H1 (cell line): ENCODE measurements around the gene GPLD1.

Source experiments
- CTCF ChIP-seq, 3 experiments: IDR thresholded peaks; 1 replicate in 2 of 3; 2 replicates in 1 of 3; pipeline versions ENCODE4 v1.5.1 to v1.6.1; 2011; ENCODE audit warnings: low read length in 3 of 3, mild to moderate bottlenecking in 3 of 3, inconsistent platforms in 2 of 3, low read depth in 1 of 3, moderate library complexity in 1 of 3; ENCODE audit not compliant: insufficient read depth in 1 of 3; ENCODE audit errors: control extremely low read depth in 1 of 3
- EGR1 ChIP-seq: IDR thresholded peaks from 2 replicates; pipeline ENCODE4 v1.6.1; 2011; ENCODE audit warnings: low read depth, low read length, borderline replicate concordance
- PHF8 ChIP-seq: fragments of 200-600 bp; sonication (generic); conservative IDR thresholded peaks from 2 replicates; pipeline ENCODE4 v1.7.1; 2012; ENCODE audit warnings: low read depth, mild to moderate bottlenecking, inconsistent platforms, low read length, moderate library complexity
- SIRT6 ChIP-seq: IDR thresholded peaks from one replicate; pipeline ENCODE4 v1.7.1; 2012; ENCODE audit warnings: low read length, inconsistent platforms
- SP1 ChIP-seq: IDR thresholded peaks from 2 replicates; pipeline ENCODE4 v1.6.1; 2011; ENCODE audit warnings: low read depth, low read length
- TAF1 ChIP-seq: IDR thresholded peaks from 2 replicates; pipeline ENCODE4 v1.6.1; 2011; ENCODE audit warnings: mild to moderate bottlenecking, low read depth, low read length

- no peak for TF ChIP-seq SP1
- TF ChIP-seq EGR1: no peak
- no peak for TF ChIP-seq CTCF (IDR thresholded peaks at IDR 0.05; ENCODE audit: control extremely low read depth in 1 of 3, insufficient read depth in 1 of 3, low read depth in 1 of 3, low read length in 3 of 3)
- no peak for TF ChIP-seq SIRT6
- no peak for TF ChIP-seq TAF1
- TF ChIP-seq PHF8: no peak
Measured at GRCh38 chr6:24405262-24405661, 84.1 kb downstream of the GPLD1 start.
